Measurements from ENCODE around the gene PRSS57. TPM values are rescaled to one million over a fixed set of nuclear protein-coding genes. Genes with fewer than 3 reads are reported as not detected.

Gene PRSS57
- total and polyA plus RNA-seq, 2 of the 13 experiments (the other 11 are each of a cell fraction or from before 2014, with no cell fraction given) = 0.12 TPM; not detected in 1

- TF ChIP-seq HIVEP1 (CRISPR knock-in tag; IDR thresholded peaks at IDR 0.05) (no peak), ZFP36L1 (CRISPR knock-in tag; IDR thresholded peaks at IDR 0.05) (no peak), ZBTB7A (CRISPR knock-in tag; IDR thresholded peaks at IDR 0.05) (peak; percentile 61; the same call in 1 of the 2 replicates), ADNP (CRISPR knock-in tag; IDR thresholded peaks at IDR 0.05) (no peak), TCF7 (IDR thresholded peaks at IDR 0.05; ENCODE audit: low read depth) (no peak), MATR3 (CRISPR knock-in tag; IDR thresholded peaks at IDR 0.05) (no peak), CREB1 (IDR thresholded peaks at IDR 0.05) (no peak), CREB1 (CRISPR knock-in tag; IDR thresholded peaks at IDR 0.05) (no peak), ZNF780A (CRISPR knock-in tag; IDR thresholded peaks at IDR 0.05) (no peak), AGO2 (optimal IDR thresholded peaks at IDR 0.05; ENCODE audit: low read depth, low read length) (no peak), ZUFSP (CRISPR knock-in tag; IDR thresholded peaks at IDR 0.05; ENCODE audit: borderline replicate concordance) (no peak), SRF (IDR thresholded peaks at IDR 0.05; ENCODE audit: low read depth, low read length) (no peak), IKZF1 (IDR thresholded peaks at IDR 0.05) (no peak), MTA1 (CRISPR knock-in tag; IDR thresholded peaks at IDR 0.05; ENCODE audit: borderline replicate concordance) (no peak), ZNF687 (CRISPR knock-in tag; IDR thresholded peaks at IDR 0.05) (peak; percentile 32; the same call in 1 of the 2 replicates), MZF1 (CRISPR knock-in tag; IDR thresholded peaks at IDR 0.05; ENCODE audit: borderline replicate concordance) (no peak), CHD4 (IDR thresholded peaks at IDR 0.05; ENCODE audit: borderline replicate concordance, low read length) (peak; percentile 69; the same call in 1 of the 2 replicates), ZNF180 (CRISPR knock-in tag; IDR thresholded peaks at IDR 0.05; ENCODE audit: borderline replicate concordance, low read depth) (no peak), ZNF10 (CRISPR knock-in tag; IDR thresholded peaks at IDR 0.05; ENCODE audit: borderline replicate concordance, low read depth) (no peak), POLR2AphosphoS2 (IDR thresholded peaks at IDR 0.05; ENCODE audit: low read depth, low read length) (no peak), SPEN (CRISPR knock-in tag; IDR thresholded peaks at IDR 0.05; ENCODE audit: low read depth) (peak; percentile 46; the same call in 1 of the 2 replicates), ZFP36 (IDR thresholded peaks at IDR 0.05; ENCODE audit: borderline replicate concordance, low read depth, low read length, partially characterized antibody) (no peak), ZNF513 (CRISPR knock-in tag; conservative IDR thresholded peaks at IDR 0.05) (no peak), FOXA3 (CRISPR knock-in tag; IDR thresholded peaks at IDR 0.05) (no peak)
Observed at GRCh38 chr19:737591-738093, 42.4 kb upstream of the PRSS57 start (continued).

All from HepG2 (cell line).